Cardiac fibroblast (primary cell): Measurements from ENCODE around the gene TMEM30A.

Experiments used
- DNase-seq, 2 donors: peaks; one replicate each; pipeline versions ENCODE4 v3.0.0 to v3.0.0-alpha.2; 2010; ENCODE audit warnings: low read depth in 2 of 2
- H3K4me3 ChIP-seq, 2 donors: replicated peaks in 1 of 2; 1 replicate in 1 of 2; 2 replicates in 1 of 2; pipeline ENCODE4 v1.5.1; 2011; ENCODE audit warnings: low read depth in 2 of 2, low read length in 2 of 2, mild to moderate bottlenecking in 2 of 2, moderate library complexity in 1 of 2
- CTCF ChIP-seq: IDR thresholded peaks from one replicate; pipeline ENCODE4 v1.5.1; 2011; ENCODE audit warnings: low read depth, mild to moderate bottlenecking, low read length, inconsistent platforms

TMEM30A gene

GRCh38 chr6:75224303-75224926 is 60.2 kb downstream of the TMEM30A start:
- no peak for TF ChIP-seq CTCF
- DNase-seq = no peak

GRCh38 chr6:75223428-75223827 is 61.2 kb downstream of the TMEM30A start:
- TF ChIP-seq CTCF = no peak
- DNase-seq = peak in 1 of 2 donors; percentile 30
- no peak overlapping the region for H3K4me3 ChIP-seq

More at GRCh38 chr6:75224303-75224926, 60.2 kb downstream of the TMEM30A start:
- H3K4me3 ChIP-seq = no peak overlapping the region

DNA sequence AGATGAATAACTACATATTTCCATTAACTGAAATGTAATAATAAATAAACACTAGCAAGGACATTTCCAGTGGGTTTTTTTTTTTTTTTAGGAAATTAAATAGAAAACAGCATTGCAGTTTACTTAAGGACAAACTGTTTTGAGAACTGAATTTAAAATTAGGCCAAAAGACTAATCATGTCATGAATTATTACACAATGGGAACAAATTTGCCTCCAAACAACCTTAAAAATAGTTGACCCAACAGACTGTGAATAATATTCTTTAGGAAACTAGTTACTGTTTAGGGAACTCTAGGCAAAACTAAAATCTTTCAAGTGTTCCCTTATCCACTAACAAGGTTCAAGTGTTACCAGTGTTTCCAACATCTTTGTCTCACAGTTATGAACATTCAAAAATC is 62.3 kb downstream of the TMEM30A start:
- DNase-seq = no peak
- H3K4me3 ChIP-seq = no peak overlapping the region
- TF ChIP-seq CTCF = no peak

- TF ChIP-seq CTCF = no peak
- DNase-seq = no peak
- H3K4me3 ChIP-seq = no peak overlapping the region
These were observed 63.5 kb downstream of the TMEM30A start for GRCh38 chr6:75221116-75221515.

DNA sequence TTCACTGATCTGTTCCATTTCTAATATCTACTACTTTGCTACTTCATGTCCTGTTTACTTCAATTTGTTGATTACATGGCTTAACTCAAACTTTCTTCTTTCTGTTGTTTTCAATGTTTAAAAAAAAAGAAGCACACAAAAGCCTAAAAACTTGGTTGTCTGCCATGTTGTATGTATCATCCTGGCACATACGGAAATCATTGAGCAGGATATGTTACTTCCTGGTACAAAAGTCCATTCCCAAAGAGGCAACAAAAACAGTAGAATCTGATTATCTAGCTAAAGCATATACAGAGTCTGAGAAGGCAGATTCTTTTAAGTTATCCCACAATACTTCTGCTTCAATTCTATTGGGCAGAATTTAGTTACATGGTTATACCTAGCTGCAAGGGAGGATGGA is 64.2 kb downstream of the TMEM30A start:
- peak; percentile 62 to 72 for DNase-seq
- no peak for TF ChIP-seq CTCF
- H3K4me3 ChIP-seq = no peak overlapping the region

GRCh38 chr6:75219263-75219662 is 65.3 kb downstream of the TMEM30A start:
- H3K4me3 ChIP-seq = no peak overlapping the region
- TF ChIP-seq CTCF = no peak
- no peak for DNase-seq

GRCh38 chr6:75217193-75217592 is 67.4 kb downstream of the TMEM30A start:
- no peak for TF ChIP-seq CTCF
- peak; percentile 76 to 88 for DNase-seq
- no peak overlapping the region for H3K4me3 ChIP-seq
